ENCODE results near the gene KCNN1. TPM values are rescaled to one million over a fixed set of nuclear protein-coding genes. Genes with fewer than 3 reads are reported as not detected.
A peak's percentile ranks its signal among the peaks of the same experiment; 100 is the strongest.

KCNN1 gene
- total and polyA plus RNA-seq, 2 of the 4 experiments (the other 2 are of a cell fraction) = 0.09 TPM; not detected in 1

GRCh38 chr19:17998827-17999150 is 31.9 kb downstream of the KCNN1 start:
- CTCF ChIA-PET = no interaction called here
- peak overlapping the region; percentile 81 for H2AFZ ChIP-seq (replicated peaks; ENCODE audit: low read length, poor library complexity)
- H3K9me1 ChIP-seq (ENCODE audit: insufficient read depth, low read length) = no peaks in the 10 kb centered on the region; the same call in 1 of the 2 replicates
- no peak overlapping the region for H3K4me3 ChIP-seq (ENCODE audit: insufficient read depth, low read depth, low read length)
- peaks cover 2% of the 10 kb centered on the region; the same call in 1 of the 2 replicates for H3K27me3 ChIP-seq (ENCODE audit: control insufficient read depth, insufficient read depth, low read length)
- POLR2A ChIA-PET (ENCODE audit: unreplicated experiment) = no interaction called here
- no peak overlapping the region for H4K5ac ChIP-seq (ENCODE audit: low read depth, low read length)
- H3K23ac ChIP-seq (ENCODE audit: low read depth, low read length) = no peak overlapping the region
- no peak overlapping the region for H2BK5ac ChIP-seq (ENCODE audit: low read depth, low read length, poor library complexity, severe bottlenecking)
- peak overlapping the region; percentile 50; the same call in 1 of the 2 replicates for H2AK5ac ChIP-seq (ENCODE audit: low read depth, low read length)
- no peak overlapping the region for H3K14ac ChIP-seq (replicated peaks; ENCODE audit: low read depth, low read length)
- no peak overlapping the region for H4K8ac ChIP-seq (ENCODE audit: low read depth in 2 of 2, low read length in 2 of 2)
- no peak overlapping the region for H4K91ac ChIP-seq (ENCODE audit: insufficient read depth, low read depth, low read length)
- H3K4ac ChIP-seq (ENCODE audit: low read depth, low read length) = no peak overlapping the region
- H3K4me2 ChIP-seq (ENCODE audit: low read depth, low read length) = no peak overlapping the region
- WGBS, 2 experiments (ENCODE audit: extremely low coverage in 2 of 2, insufficient read length in 1 of 2) = no CpG with 5 or more reads among the region's 5 CpGs
- H2BK15ac ChIP-seq (ENCODE audit: low read depth, low read length) = 0 out of 3 replicates have a peak overlapping the region, but pooled peaks have one; percentile 50
- intact Hi-C loops (cut with micrococcal nuclease) = loop anchor here (5.0 kb wide), 1 partner anchor 141 kb away; the partner anchor contains the start of gene RPL18A
- no peaks in the 10 kb centered on the region for H3K9me3 ChIP-seq (ENCODE audit: control insufficient read depth, insufficient read depth, low read length)
- DNase-seq (no peak), ATAC-seq (ENCODE audit: low read depth) (no peak)
- no TSS peak for BruUV-seq (replicated peaks)
- no peaks in the 10 kb centered on the region for H3K36me3 ChIP-seq (ENCODE audit: control insufficient read depth, insufficient read depth, low read length)
- H3K79me1 ChIP-seq (ENCODE audit: low read depth in 1 of 2, low read length in 2 of 2) = peaks cover 9 to 10% of the 10 kb centered on the region in 2 experiments; a peak in 2 of 4 replicates
- TF ChIP-seq, protein P1, sequence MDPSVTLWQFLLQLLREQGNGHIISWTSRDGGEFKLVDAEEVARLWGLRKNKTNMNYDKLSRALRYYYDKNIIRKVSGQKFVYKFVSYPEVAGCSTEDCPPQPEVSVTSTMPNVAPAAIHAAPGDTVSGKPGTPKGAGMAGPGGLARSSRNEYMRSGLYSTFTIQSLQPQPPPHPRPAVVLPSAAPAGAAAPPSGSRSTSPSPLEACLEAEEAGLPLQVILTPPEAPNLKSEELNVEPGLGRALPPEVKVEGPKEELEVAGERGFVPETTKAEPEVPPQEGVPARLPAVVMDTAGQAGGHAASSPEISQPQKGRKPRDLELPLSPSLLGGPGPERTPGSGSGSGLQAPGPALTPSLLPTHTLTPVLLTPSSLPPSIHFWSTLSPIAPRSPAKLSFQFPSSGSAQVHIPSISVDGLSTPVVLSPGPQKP (IDR thresholded peaks at IDR 0.05; ENCODE audit: borderline replicate concordance, low read depth, low read length) = no peak
- TF ChIP-seq MAZ (IDR thresholded peaks at IDR 0.05; ENCODE audit: borderline replicate concordance, low read depth, low read length) = no peak
- no peak overlapping the region for H2AK9ac ChIP-seq (replicated peaks; ENCODE audit: low read depth, low read length, poor library complexity)
- no peak overlapping the region for H2BK20ac ChIP-seq (ENCODE audit: low read depth, low read length)
- H3K9ac ChIP-seq (ENCODE audit: low read depth, low read length) = no peak overlapping the region
- in situ Hi-C loops (cut with MboI; ENCODE audit: low sequenced_read_pairs) = no loop called here
- dilution Hi-C loops (cut with HindIII; ENCODE audit: low sequenced_read_pairs, unreplicated experiment) = no loop called here
- no peaks in the 10 kb centered on the region for H3K4me1 ChIP-seq (ENCODE audit: control insufficient read depth, insufficient read depth, low read length)
- H3K27ac ChIP-seq (ENCODE audit: insufficient read depth, low read length) = no peak overlapping the region
- no peak overlapping the region for H3K18ac ChIP-seq (ENCODE audit: low read depth, low read length)
- H3K56ac ChIP-seq (ENCODE audit: extremely low read depth, insufficient read depth, low read length) = no peak overlapping the region
- no peaks in the 10 kb centered on the region for H4K20me1 ChIP-seq (ENCODE audit: insufficient read depth, low read length)
- no peak overlapping the region for H2BK120ac ChIP-seq (ENCODE audit: low read depth, low read length)

All from IMR-90 (cell line).